HEK293T (cell line): ENCODE measurements around the gene CEND1.

Experiments used
- CTCF ChIA-PET: fragments of 350-600 bp; formaldehyde crosslinking; extraction: SDS; loops from one replicate; lab custom pipeline; 2021; ENCODE audit warnings: antibody characterized with exemption, inconsistent platforms; lab: Yijun Ruan, JAX
- POLR2A ChIA-PET: fragments of 350-600 bp; formaldehyde crosslinking; extraction: SDS; loops from one replicate; lab custom pipeline; 2020; ENCODE audit warnings: antibody characterized with exemption, inconsistent platforms; lab: Yijun Ruan, JAX
- DNase-seq: peaks from one replicate; pipeline ENCODE4 v3.0.0; 2012; ENCODE audit warnings: mixed read lengths; ENCODE audit errors: extremely low spot score
- ARNT ChIP-seq: fragments of 450-650 bp; IDR thresholded peaks from 2 replicates; pipeline ENCODE4 v1.6.1; 2017; ENCODE audit warnings: mild to moderate bottlenecking
- BHLHE40 ChIP-seq: fragments of 450-650 bp; IDR thresholded peaks from 2 replicates; pipeline ENCODE4 v1.6.1; 2016; ENCODE audit warnings: mild to moderate bottlenecking, moderate library complexity, borderline replicate concordance
- CTBP1 ChIP-seq: fragments of 450-650 bp; IDR thresholded peaks from 2 replicates; pipeline ENCODE4 v1.6.1; 2016; ENCODE audit warnings: borderline replicate concordance
- ELF4 ChIP-seq: fragments of 450-650 bp; IDR thresholded peaks from 2 replicates; pipeline ENCODE4 v1.6.1; 2017; ENCODE audit warnings: antibody characterized with exemption
- FOXA1 ChIP-seq: fragments of 450-650 bp; IDR thresholded peaks from 2 replicates; pipeline ENCODE4 v1.6.1; 2016; ENCODE audit warnings: mild to moderate bottlenecking
- FOXK2 ChIP-seq: fragments of 450-650 bp; IDR thresholded peaks from 2 replicates; pipeline ENCODE4 v1.6.1; 2016; ENCODE audit warnings: mild to moderate bottlenecking
- FOXM1 ChIP-seq: fragments of 450-650 bp; IDR thresholded peaks from 2 replicates; pipeline ENCODE4 v1.6.1; 2017; ENCODE audit warnings: mild to moderate bottlenecking, borderline replicate concordance
- HDGF ChIP-seq: fragments of 450-650 bp; IDR thresholded peaks from 2 replicates; pipeline ENCODE4 v1.6.1; 2017; ENCODE audit warnings: antibody characterized with exemption, borderline replicate concordance
- L3MBTL2 ChIP-seq: fragments of 450-650 bp; conservative IDR thresholded peaks from 2 replicates; pipeline ENCODE4 v1.6.1; 2016; ENCODE audit warnings: mild to moderate bottlenecking
- LEF1 ChIP-seq: fragments of 450-650 bp; IDR thresholded peaks from 2 replicates; pipeline ENCODE4 v1.6.1; 2017; ENCODE audit warnings: mild to moderate bottlenecking, borderline replicate concordance
- NFRKB ChIP-seq: fragments of 450-650 bp; IDR thresholded peaks from 2 replicates; pipeline ENCODE4 v1.6.1; 2016; ENCODE audit warnings: mild to moderate bottlenecking, moderate library complexity
- SP1 ChIP-seq: fragments of 450-650 bp; IDR thresholded peaks from 2 replicates; pipeline ENCODE4 v1.6.1; 2017
- SUZ12 ChIP-seq: fragments of 450-650 bp; IDR thresholded peaks from 2 replicates; pipeline ENCODE4 v1.6.1; 2016; ENCODE audit warnings: mild to moderate bottlenecking
- TARDBP ChIP-seq: fragments of 450-650 bp; IDR thresholded peaks from 2 replicates; pipeline ENCODE4 v1.6.1; 2016
- ZNF384 ChIP-seq: fragments of 450-650 bp; IDR thresholded peaks from 2 replicates; pipeline ENCODE4 v1.6.1; 2016
- TF ChIP-seq, protein P1 (sequence below): fragments of 450-650 bp; IDR thresholded peaks from 2 replicates; pipeline ENCODE4 v1.6.1; 2016

The CEND1 gene

DNA sequence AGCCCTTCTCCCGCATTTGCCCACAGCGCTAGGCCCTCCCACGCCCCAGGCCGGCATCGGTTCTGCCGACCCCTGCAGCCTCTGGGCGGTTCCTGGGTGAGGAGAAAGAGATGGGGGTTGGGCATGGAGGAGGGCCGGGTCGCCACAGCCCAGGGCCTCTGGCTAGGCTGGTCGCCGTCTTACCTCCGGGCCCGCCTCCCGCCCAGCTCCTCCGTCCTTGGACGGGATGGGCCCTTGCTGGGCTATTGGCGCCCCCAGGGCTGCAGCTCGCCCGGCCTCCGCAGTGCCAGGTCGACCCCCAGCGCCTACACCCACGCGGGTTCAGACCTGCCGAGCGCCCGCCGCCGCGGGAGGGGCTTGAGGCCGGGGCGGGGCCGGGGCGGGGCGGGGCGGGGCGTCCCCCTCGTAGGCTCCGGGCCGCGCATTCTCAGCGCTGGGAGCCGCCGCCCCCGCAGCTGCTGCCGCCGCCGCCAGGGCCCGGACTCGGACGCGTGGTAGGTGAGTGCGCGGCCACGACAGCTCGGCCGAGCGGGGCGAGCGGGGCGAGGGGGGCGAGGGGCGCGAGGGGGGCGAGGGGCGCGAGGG is 42.7 kb upstream of the CEND1 start, which contains the start of gene CD151:
Gene CD151, plus strand, starts transcription at position 424 of the 585 bp plus-strand sequence. CDS start 3,118 bp downstream, outside the sequence.
- ChIA-PET CTCF (no interaction called here), POLR2A (interaction anchor here (0.6 to 8.0 kb wide), 6 partner anchors 10 to 187 kb away, joined by 3 to 63 read pairs (median 4); partner anchors contain the start of genes PNPLA2, POLR2L, RPLP2 and TSPAN4)
- TF ChIP-seq NFRKB (no peak), CTBP1 (no peak), ZNF384 (no peak), L3MBTL2 (no peak), FOXM1 (no peak)
- peak; percentile 64 for DNase-seq

DNA sequence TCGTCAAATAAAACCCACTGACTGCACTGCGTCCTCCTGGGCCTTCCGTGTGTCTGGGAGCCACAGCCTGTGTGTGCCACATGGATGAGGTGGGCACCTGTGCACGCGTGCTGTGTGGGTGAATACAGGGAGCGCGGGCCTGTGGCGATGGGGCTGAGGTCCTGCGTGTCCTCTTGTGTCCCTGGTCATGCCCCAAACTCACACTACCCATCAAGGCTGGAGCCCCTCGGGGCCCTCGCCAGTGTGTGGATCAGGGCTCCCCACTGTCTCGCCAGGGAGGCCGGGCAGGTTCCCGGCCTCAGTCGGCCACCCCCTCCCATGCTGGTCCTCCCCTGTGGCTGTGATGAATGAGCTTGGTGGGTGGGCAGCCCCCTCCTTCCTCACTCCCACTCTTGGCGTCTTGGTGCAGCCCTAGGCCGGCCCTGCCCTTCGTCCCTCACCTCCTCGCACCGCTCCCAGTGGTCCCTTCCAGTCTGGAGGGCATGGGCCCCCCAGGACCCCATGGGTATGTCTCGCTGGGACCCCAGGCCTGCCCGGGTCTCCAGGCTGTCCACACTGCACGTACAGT is 42.2 kb upstream of the CEND1 start:
- no peak for DNase-seq
- POLR2A ChIA-PET = interaction anchor here (0.6 to 8.0 kb wide), 9 partner anchors 10 to 187 kb away, joined by 3 to 63 read pairs (median 4); partner anchors contain the start of genes PNPLA2, POLR2L, RPLP2 and TSPAN4
- TF ChIP-seq ARNT (no peak), FOXM1 (peak; percentile 35; the same call in 1 of the 2 replicates)
- CTCF ChIA-PET = interaction anchor here (1.2 kb wide), 1 partner anchor 17 kb away, joined by 3 read pairs; no protein-coding TSS in a partner anchor

DNA sequence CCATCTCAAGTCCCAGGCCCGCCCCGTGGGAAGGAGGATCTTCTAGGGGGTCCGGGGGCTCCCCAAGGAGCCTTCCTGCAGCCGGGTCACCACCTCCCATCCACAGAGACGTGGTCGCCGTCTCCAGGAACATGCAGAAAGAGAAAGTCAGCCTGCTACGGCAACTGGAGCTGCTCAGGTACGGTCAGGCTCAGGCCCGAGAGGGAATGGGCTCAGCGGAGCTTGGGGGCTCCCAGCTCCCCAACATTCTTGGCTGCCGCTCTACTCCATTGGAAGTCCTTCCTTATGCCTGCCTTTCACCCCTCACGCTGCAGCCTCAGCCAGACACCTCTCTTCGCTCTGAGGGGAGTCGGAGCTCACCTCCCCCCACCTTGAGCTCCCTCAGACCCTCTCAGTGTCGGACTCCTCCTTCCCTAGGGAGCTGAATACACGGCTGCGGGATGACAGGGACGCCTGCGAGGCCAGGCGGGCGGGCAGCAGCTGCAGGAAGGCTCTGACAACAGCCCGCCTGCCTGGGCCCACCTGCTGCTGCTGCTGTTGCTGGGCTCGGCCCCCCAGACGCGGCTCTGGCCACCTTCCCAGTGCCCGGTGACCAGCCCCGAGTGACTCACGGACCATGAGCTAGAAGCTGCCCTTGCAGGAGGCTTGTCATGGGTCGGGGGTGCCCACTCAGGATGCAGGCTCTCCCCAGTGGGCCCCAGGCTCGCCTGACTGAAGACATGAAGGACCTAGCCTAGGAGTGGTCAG is 41.4 kb upstream of the CEND1 start:
- DNase-seq = no peak
- CTCF ChIA-PET = interaction anchor here (1.2 kb wide), 1 partner anchor 17 kb away, joined by 3 read pairs; no protein-coding TSS in a partner anchor
- POLR2A ChIA-PET = interaction anchor here (1.0 to 8.0 kb wide), 6 partner anchors 9 to 27 kb away, joined by 3 to 63 read pairs (median 8); partner anchors contain the start of genes PNPLA2, POLR2L, RPLP2 and TSPAN4
- TF ChIP-seq LEF1 (no peak), FOXM1 (no peak), FOXK2 (no peak), SUZ12 (no peak), TARDBP (no peak), L3MBTL2 (no peak), HDGF (no peak), SP1 (no peak), ZNF384 (no peak), ELF4 (no peak), FOXA1 (no peak), BHLHE40 (no peak)
- TF ChIP-seq, protein P1, sequence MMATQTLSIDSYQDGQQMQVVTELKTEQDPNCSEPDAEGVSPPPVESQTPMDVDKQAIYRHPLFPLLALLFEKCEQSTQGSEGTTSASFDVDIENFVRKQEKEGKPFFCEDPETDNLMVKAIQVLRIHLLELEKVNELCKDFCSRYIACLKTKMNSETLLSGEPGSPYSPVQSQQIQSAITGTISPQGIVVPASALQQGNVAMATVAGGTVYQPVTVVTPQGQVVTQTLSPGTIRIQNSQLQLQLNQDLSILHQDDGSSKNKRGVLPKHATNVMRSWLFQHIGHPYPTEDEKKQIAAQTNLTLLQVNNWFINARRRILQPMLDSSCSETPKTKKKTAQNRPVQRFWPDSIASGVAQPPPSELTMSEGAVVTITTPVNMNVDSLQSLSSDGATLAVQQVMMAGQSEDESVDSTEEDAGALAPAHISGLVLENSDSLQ = no peak

DNA sequence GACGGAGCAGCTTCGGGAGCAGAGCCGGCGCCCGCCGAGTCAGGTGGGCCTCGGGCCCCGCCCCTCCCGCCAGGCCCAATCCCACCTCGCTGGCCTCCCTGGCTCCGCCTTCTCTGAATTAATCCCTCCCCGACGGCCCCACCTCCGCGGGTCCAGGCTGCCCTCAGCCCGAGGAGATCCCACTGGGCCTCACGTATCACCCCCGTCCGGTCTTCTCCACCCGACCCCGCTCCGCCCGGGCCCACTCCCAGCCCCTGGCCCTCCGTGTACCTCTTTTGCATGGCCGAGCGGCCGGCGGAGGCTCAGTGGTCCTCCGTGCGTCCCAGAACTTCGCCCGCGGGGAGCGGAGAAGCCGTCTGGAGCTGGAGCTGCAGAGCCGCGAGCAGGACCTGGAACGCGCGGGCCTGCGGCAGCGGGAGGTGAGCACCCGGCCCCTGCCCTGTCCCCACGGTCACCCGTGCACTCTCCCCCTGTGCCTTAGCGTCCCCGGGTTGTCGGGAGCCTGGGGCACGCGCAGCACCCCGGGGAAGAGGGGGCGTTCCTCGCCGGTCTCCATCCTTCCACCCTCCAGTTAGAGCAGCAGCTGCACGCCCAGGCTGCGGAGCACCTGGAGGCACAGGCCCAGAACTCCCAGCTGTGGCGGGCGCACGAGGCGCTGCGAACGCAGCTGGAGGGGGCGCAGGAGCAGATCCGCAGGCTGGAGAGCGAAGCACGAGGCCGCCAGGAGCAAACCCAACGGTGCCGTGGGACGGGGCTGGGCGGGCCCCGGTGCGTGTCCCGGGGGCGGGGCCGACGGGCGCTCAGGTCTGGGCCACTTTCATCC is 40.6 kb upstream of the CEND1 start:
- CTCF ChIA-PET = interaction anchor here (1.2 kb wide), 1 partner anchor 18 kb away, joined by 3 read pairs; no protein-coding TSS in a partner anchor

DNA sequence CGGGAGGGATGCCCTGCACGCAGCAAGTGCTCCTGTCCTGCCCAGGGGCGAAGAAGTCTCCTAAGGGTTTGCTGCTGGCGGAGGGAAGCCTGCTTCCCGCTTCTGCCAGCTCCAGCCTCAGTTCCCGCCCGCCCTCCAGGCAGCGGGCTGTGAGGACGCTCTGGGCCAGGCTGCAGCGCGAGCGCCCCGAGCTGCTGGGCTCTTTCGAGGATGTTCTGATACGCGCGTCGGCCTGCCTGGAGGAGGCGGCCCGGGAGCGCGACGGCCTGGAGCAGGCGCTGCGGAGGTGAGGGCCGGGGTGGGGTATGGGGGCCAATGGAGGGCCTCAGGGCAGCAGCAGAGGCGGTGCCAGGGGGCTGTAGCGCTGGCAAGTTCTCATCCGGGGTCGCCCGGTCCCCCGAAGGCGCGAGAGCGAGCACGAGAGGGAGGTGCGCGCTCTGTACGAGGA is 40.0 kb upstream of the CEND1 start:
- no peak for TF ChIP-seq SUZ12
- no peak for TF ChIP-seq ZNF384
- TF ChIP-seq FOXM1 = no peak
- no peak for TF ChIP-seq CTBP1
- no peak for TF ChIP-seq FOXK2
- no peak for TF ChIP-seq ELF4
- TF ChIP-seq HDGF = no peak
- TF ChIP-seq ARNT = no peak
- no peak for TF ChIP-seq SP1
- TF ChIP-seq, protein P1 = no peak
- TF ChIP-seq LEF1 = no peak
- no peak for TF ChIP-seq TARDBP
- no peak for TF ChIP-seq NFRKB
- TF ChIP-seq BHLHE40 = no peak
- TF ChIP-seq FOXA1 = no peak
- ChIA-PET POLR2A (interaction anchor here (2.2 to 8.0 kb wide), 4 partner anchors 10 to 21 kb away, joined by 11 to 63 read pairs (median 26); partner anchors contain the start of genes PNPLA2, POLR2L, RPLP2 and TSPAN4), CTCF (no interaction called here)
- DNase-seq = no peak

More for the DNA sequence above, 40.6 kb upstream of the CEND1 start:
- no peak for TF ChIP-seq SP1
- TF ChIP-seq SUZ12 = no peak
- no peak for TF ChIP-seq L3MBTL2
- TF ChIP-seq LEF1 = no peak
- no peak for TF ChIP-seq BHLHE40
- DNase-seq = peak; percentile 52
- POLR2A ChIA-PET = interaction anchor here (1.2 to 8.0 kb wide), 4 partner anchors 11 to 26 kb away, joined by 4 to 63 read pairs (median 26); partner anchors contain the start of genes PNPLA2, POLR2L, RPLP2 and TSPAN4
